HL-60 (cell line): ENCODE results near the gene COL28A1.

Source experiments
- DNase-seq, 2 experiments: peaks; one replicate each; pipeline ENCODE4 v3.0.0-alpha.2; 2010 to 2020; ENCODE audit warnings: low read depth in 1 of 2, low spot score in 1 of 2
- H3K27ac ChIP-seq: fragments of 250-450 bp; sonication (Bioruptor Pico); replicated peaks from 2 replicates; pipeline ENCODE4 v1.5.1; 2020; ENCODE audit warnings: mild to moderate bottlenecking, moderate library complexity
- H3K27me3 ChIP-seq: fragments of 250-450 bp; sonication (Bioruptor Pico); 2 replicates; pipeline ENCODE4 v1.5.1; 2021; ENCODE audit warnings: mild to moderate bottlenecking, moderate library complexity; ENCODE audit not compliant: insufficient read depth, poor library complexity, severe bottlenecking
- H3K4me3 ChIP-seq: replicated peaks from 2 replicates; pipeline ENCODE4 v1.5.1; 2011; ENCODE audit warnings: mild to moderate bottlenecking, control low read depth, low read length; ENCODE audit not compliant: insufficient read depth
- GABPA ChIP-seq: IDR thresholded peaks from 2 replicates; pipeline ENCODE4 v1.6.1; 2012; ENCODE audit warnings: low read depth
- POLR2AphosphoS5 ChIP-seq: IDR thresholded peaks from 2 replicates; pipeline ENCODE4 v1.6.1; 2012; ENCODE audit warnings: low read depth
- SPI1 ChIP-seq: IDR thresholded peaks from 2 replicates; pipeline ENCODE4 v1.6.1; 2012; ENCODE audit warnings: low read depth, mild to moderate bottlenecking, borderline replicate concordance
- TF ChIP-seq, protein P1 (sequence below): IDR thresholded peaks from one replicate; pipeline ENCODE4 v1.5.1; 2011; ENCODE audit warnings: low read length, control low read depth, inconsistent platforms; ENCODE audit not compliant: insufficient read depth
- TF ChIP-seq, protein P2 (sequence below): IDR thresholded peaks from 2 replicates; pipeline ENCODE4 v1.6.1; 2012; ENCODE audit warnings: low read depth; ENCODE audit not compliant: insufficient replicate concordance

Gene COL28A1

GRCh38 chr7:7537711-7538110 is 2.0 kb upstream of the COL28A1 start:
- H3K4me3 ChIP-seq, result no peak overlapping the region
- TF ChIP-seq, protein P1, sequence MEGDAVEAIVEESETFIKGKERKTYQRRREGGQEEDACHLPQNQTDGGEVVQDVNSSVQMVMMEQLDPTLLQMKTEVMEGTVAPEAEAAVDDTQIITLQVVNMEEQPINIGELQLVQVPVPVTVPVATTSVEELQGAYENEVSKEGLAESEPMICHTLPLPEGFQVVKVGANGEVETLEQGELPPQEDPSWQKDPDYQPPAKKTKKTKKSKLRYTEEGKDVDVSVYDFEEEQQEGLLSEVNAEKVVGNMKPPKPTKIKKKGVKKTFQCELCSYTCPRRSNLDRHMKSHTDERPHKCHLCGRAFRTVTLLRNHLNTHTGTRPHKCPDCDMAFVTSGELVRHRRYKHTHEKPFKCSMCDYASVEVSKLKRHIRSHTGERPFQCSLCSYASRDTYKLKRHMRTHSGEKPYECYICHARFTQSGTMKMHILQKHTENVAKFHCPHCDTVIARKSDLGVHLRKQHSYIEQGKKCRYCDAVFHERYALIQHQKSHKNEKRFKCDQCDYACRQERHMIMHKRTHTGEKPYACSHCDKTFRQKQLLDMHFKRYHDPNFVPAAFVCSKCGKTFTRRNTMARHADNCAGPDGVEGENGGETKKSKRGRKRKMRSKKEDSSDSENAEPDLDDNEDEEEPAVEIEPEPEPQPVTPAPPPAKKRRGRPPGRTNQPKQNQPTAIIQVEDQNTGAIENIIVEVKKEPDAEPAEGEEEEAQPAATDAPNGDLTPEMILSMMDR, result no peak
- TF ChIP-seq GABPA, result no peak
- TF ChIP-seq, protein P2, sequence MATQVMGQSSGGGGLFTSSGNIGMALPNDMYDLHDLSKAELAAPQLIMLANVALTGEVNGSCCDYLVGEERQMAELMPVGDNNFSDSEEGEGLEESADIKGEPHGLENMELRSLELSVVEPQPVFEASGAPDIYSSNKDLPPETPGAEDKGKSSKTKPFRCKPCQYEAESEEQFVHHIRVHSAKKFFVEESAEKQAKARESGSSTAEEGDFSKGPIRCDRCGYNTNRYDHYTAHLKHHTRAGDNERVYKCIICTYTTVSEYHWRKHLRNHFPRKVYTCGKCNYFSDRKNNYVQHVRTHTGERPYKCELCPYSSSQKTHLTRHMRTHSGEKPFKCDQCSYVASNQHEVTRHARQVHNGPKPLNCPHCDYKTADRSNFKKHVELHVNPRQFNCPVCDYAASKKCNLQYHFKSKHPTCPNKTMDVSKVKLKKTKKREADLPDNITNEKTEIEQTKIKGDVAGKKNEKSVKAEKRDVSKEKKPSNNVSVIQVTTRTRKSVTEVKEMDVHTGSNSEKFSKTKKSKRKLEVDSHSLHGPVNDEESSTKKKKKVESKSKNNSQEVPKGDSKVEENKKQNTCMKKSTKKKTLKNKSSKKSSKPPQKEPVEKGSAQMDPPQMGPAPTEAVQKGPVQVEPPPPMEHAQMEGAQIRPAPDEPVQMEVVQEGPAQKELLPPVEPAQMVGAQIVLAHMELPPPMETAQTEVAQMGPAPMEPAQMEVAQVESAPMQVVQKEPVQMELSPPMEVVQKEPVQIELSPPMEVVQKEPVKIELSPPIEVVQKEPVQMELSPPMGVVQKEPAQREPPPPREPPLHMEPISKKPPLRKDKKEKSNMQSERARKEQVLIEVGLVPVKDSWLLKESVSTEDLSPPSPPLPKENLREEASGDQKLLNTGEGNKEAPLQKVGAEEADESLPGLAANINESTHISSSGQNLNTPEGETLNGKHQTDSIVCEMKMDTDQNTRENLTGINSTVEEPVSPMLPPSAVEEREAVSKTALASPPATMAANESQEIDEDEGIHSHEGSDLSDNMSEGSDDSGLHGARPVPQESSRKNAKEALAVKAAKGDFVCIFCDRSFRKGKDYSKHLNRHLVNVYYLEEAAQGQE, result no peak
- TF ChIP-seq POLR2AphosphoS5, result no peak
- TF ChIP-seq SPI1, result no peak
- no peak for DNase-seq

DNA sequence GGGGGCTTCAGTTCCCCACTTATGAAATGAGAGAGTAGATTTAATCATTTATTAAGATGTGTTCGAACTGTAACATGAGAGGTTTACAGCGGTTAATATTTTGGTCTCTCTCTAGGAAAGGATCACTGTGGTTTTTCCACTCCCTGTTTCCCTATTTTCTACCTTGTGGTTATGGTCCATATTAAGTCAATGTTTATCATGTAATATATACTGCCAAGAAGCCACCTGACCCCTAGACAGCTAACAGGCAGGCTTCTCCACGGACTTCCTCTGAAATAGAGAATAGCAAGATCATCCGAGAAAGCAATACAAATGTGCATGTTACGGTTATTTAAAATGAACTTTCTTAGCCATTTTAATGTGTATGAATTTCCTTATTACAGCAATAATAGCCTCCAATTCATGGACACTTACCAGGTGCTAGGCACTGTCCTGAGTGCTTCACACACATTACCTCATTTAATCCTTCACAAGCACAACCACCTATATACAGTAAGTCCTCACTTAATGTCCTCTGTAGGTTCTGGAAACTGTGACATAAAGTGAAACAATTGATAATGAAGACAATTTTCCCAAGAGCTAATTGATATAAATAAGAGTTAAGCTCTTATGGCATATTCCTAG is 835 bp upstream of the COL28A1 start:
- no peak overlapping the region for H3K4me3 ChIP-seq
- no peak for DNase-seq
- TF ChIP-seq SPI1 (no peak), POLR2AphosphoS5 (no peak)
- TF ChIP-seq, protein P2, result no peak
- no peaks in the 10 kb centered on the region for H3K27me3 ChIP-seq
- no peak overlapping the region for H3K27ac ChIP-seq

More at GRCh38 chr7:7537711-7538110, 2.0 kb upstream of the COL28A1 start:
- Histone ChIP-seq H3K27me3 (no peaks in the 10 kb centered on the region), H3K27ac (no peak overlapping the region)

- no peak overlapping the region for H3K4me3 ChIP-seq
- TF ChIP-seq, protein P2, result no peak
- no peak for TF ChIP-seq GABPA
- TF ChIP-seq SPI1, result no peak
- TF ChIP-seq, protein P1, result no peak
- no peak for TF ChIP-seq POLR2AphosphoS5
Observed at GRCh38 chr7:7533831-7534430, 1.7 kb downstream of the COL28A1 start.

More at GRCh38 chr7:7533831-7534430, 1.7 kb downstream of the COL28A1 start:
- no peak overlapping the region for H3K27ac ChIP-seq
- DNase-seq, result no peak
- no peaks in the 10 kb centered on the region for H3K27me3 ChIP-seq
